H9 (cell line): ENCODE results near the gene PLA2G4E. TPM values are rescaled to one million over a fixed set of nuclear protein-coding genes. Genes with fewer than 3 reads are reported as not detected.

Experiments
- DNase-seq: peaks from one replicate; pipeline ENCODE4 v3.0.0-alpha.2; 2017
- H2AFZ ChIP-seq: one replicate; pipeline ENCODE4 v1.6.1; 2013; ENCODE audit warnings: mild to moderate bottlenecking, low read length, control low read depth, moderate library complexity
- H2AK5ac ChIP-seq: 2 replicates; pipeline ENCODE4 v1.6.1; 2013; ENCODE audit warnings: low read length, control low read depth, mixed read lengths; ENCODE audit not compliant: insufficient read length
- H2BK120ac ChIP-seq: one replicate; pipeline ENCODE4 v1.6.1; 2013; ENCODE audit warnings: low read depth, mild to moderate bottlenecking, low read length, control low read depth, inconsistent platforms; ENCODE audit not compliant: poor library complexity, severe bottlenecking
- H2BK12ac ChIP-seq: 2 replicates; pipeline ENCODE4 v1.6.1; 2013; ENCODE audit warnings: low read length, control low read depth, mixed read lengths, low read depth; ENCODE audit not compliant: insufficient read length
- H2BK15ac ChIP-seq: 2 replicates; pipeline ENCODE4 v1.6.1; 2013; ENCODE audit warnings: low read depth, low read length, control low read depth
- H2BK20ac ChIP-seq: one replicate; pipeline ENCODE4 v1.6.1; 2013; ENCODE audit warnings: low read depth, mild to moderate bottlenecking, low read length, control low read depth, inconsistent platforms; ENCODE audit not compliant: poor library complexity, severe bottlenecking
- H2BK5ac ChIP-seq: 2 replicates; pipeline ENCODE4 v1.6.1; 2013; ENCODE audit warnings: low read length, control low read depth, mixed read lengths; ENCODE audit not compliant: insufficient read length
- H3K14ac ChIP-seq: 2 replicates; pipeline ENCODE4 v1.6.1; 2013; ENCODE audit warnings: low read length, control low read depth; ENCODE audit not compliant: insufficient read depth
- H3K18ac ChIP-seq: 2 replicates; pipeline ENCODE4 v1.6.1; 2013; ENCODE audit warnings: low read depth, mild to moderate bottlenecking, mixed read lengths, low read length, control low read depth; ENCODE audit not compliant: insufficient read length
- H3K23ac ChIP-seq: 2 replicates; pipeline ENCODE4 v1.6.1; 2013; ENCODE audit warnings: low read length, control low read depth, mixed read lengths, low read depth; ENCODE audit not compliant: insufficient read length
- H3K23me2 ChIP-seq: 2 replicates; pipeline ENCODE4 v1.6.1; 2013; ENCODE audit warnings: low read depth, mild to moderate bottlenecking, mixed read lengths, low read length, control low read depth; ENCODE audit not compliant: insufficient read length, poor library complexity, severe bottlenecking
- H3K27ac ChIP-seq: 2 replicates; pipeline ENCODE4 v1.5.1; 2013; ENCODE audit warnings: low read length, control low read depth, mixed read lengths, low read depth; ENCODE audit not compliant: insufficient read length
- H3K27me3 ChIP-seq: 2 replicates; pipeline ENCODE4 v1.6.1; 2013; ENCODE audit warnings: low read length, control low read depth, inconsistent platforms; ENCODE audit not compliant: insufficient read depth
- H3K4ac ChIP-seq: 2 replicates; pipeline ENCODE4 v1.6.1; 2013; ENCODE audit warnings: low read depth, mild to moderate bottlenecking, control low read depth, inconsistent platforms, low read length, moderate library complexity
- H3K4me1 ChIP-seq: 2 replicates; pipeline ENCODE4 v1.6.1; 2013; ENCODE audit warnings: low read length, control low read depth, inconsistent platforms; ENCODE audit not compliant: insufficient read depth
- H3K4me2 ChIP-seq: 2 replicates; pipeline ENCODE4 v1.6.1; 2013; ENCODE audit warnings: low read length, control low read depth, mixed read lengths; ENCODE audit not compliant: insufficient read length, insufficient read depth
- H3K56ac ChIP-seq: 2 replicates; pipeline ENCODE4 v1.6.1; 2013; ENCODE audit warnings: low read depth, mild to moderate bottlenecking, mixed read lengths, low read length, control low read depth; ENCODE audit not compliant: insufficient read length
- H3K79me1 ChIP-seq: 2 replicates; pipeline ENCODE4 v1.6.1; 2013; ENCODE audit warnings: low read depth, mild to moderate bottlenecking, moderate library complexity, low read length, control low read depth, inconsistent platforms; ENCODE audit not compliant: insufficient read depth, poor library complexity, severe bottlenecking
- H3K79me2 ChIP-seq: 2 replicates; pipeline ENCODE4 v1.6.1; 2013; ENCODE audit warnings: low read length, control low read depth, inconsistent platforms; ENCODE audit not compliant: insufficient read depth
- H3K9ac ChIP-seq: 2 replicates; pipeline ENCODE4 v1.6.1; 2013; ENCODE audit warnings: low read length, control low read depth, mixed read lengths; ENCODE audit not compliant: insufficient read length; ENCODE audit errors: extremely low read depth
- H3K9me3 ChIP-seq: one replicate; pipeline ENCODE4 v1.6.1; 2013; ENCODE audit warnings: low read depth, low read length, inconsistent platforms; ENCODE audit not compliant: control insufficient read depth
- H3T11ph ChIP-seq: one replicate; pipeline ENCODE4 v1.6.1; 2013; ENCODE audit warnings: mild to moderate bottlenecking, low read length, control low read depth, inconsistent platforms
- H4K20me1 ChIP-seq: one replicate; pipeline ENCODE4 v1.6.1; 2013; ENCODE audit not compliant: control insufficient read depth, insufficient read length, insufficient read depth
- H4K5ac ChIP-seq: 2 replicates; pipeline ENCODE4 v1.6.1; 2013; ENCODE audit warnings: low read depth, mild to moderate bottlenecking, mixed read lengths, low read length, control low read depth; ENCODE audit not compliant: insufficient read length
- H4K8ac ChIP-seq: replicated peaks from 2 replicates; pipeline ENCODE4 v1.6.1; 2013; ENCODE audit warnings: low read length, control low read depth, mixed read lengths, low read depth; ENCODE audit not compliant: insufficient read length
- H4K91ac ChIP-seq: 2 replicates; pipeline ENCODE4 v1.6.1; 2013; ENCODE audit warnings: low read depth, mild to moderate bottlenecking, moderate library complexity, mixed read lengths, low read length, control low read depth; ENCODE audit not compliant: insufficient read length
- H3K27ac Mint-ChIP-seq, 3 experiments: 2 replicates in 2 of 3; 3 replicates in 1 of 3; pipeline ENCODE4 v1.8.0; 2020 to 2021; ENCODE audit warnings: mixed read lengths in 3 of 3, mild to moderate bottlenecking in 1 of 3, moderate library complexity in 1 of 3
- H3K27me3 Mint-ChIP-seq: 2 replicates; pipeline ENCODE4 v1.8.0; 2021; ENCODE audit warnings: low read depth, mild to moderate bottlenecking, moderate library complexity, mixed read lengths
- H3K36me3 Mint-ChIP-seq, 3 experiments: 2 replicates in 2 of 3; 3 replicates in 1 of 3; pipeline ENCODE4 v1.8.0; 2020 to 2021; ENCODE audit warnings: low read depth in 3 of 3, mixed read lengths in 3 of 3; ENCODE audit not compliant: insufficient read depth in 1 of 3
- H3K4me1 Mint-ChIP-seq, 2 experiments: 2 replicates each; pipeline ENCODE4 v1.8.0; 2020; ENCODE audit warnings: mixed read lengths in 2 of 2
- H3K4me3 Mint-ChIP-seq, 2 experiments: 2 replicates in 1 of 2; 3 replicates in 1 of 2; pipeline ENCODE4 v1.8.0; 2020 to 2021; ENCODE audit warnings: mild to moderate bottlenecking in 2 of 2, mixed read lengths in 2 of 2, moderate library complexity in 1 of 2
- H3K9me3 Mint-ChIP-seq, 2 experiments: 2 replicates in 1 of 2; 3 replicates in 1 of 2; pipeline ENCODE4 v1.8.0; 2020; ENCODE audit warnings: mild to moderate bottlenecking in 2 of 2, mixed read lengths in 2 of 2, moderate library complexity in 1 of 2
- WGBS: extraction: QIAGEN DNeasy Blood & Tissue Kit; methylation state at CpG from one replicate; pipeline ENCODE4 v1.1.7; 2013; ENCODE audit warnings: missing lambda C conversion rate, low lambda C conversion rate, mixed read lengths; ENCODE audit not compliant: insufficient read length; ENCODE audit errors: extremely low coverage; 5-methylcytosine and 5-hydroxymethylcytosine counted together
- total RNA-seq: library from RNA; stranded (reverse); gene quantifications from 2 replicates; pipeline ENCODE4 v1.2.1, GENCODE V29; 2021
- TF ChIP-seq, protein P1 (sequence below): fragments of 200-600 bp; sonication (generic); conservative IDR thresholded peaks from 3 replicates; pipeline ENCODE4 v1.8.0; 2021; ENCODE audit warnings: antibody characterized with exemption, mild to moderate bottlenecking

The PLA2G4E gene
- total RNA-seq, 1 experiment from 2014 or later = not detected

DNA sequence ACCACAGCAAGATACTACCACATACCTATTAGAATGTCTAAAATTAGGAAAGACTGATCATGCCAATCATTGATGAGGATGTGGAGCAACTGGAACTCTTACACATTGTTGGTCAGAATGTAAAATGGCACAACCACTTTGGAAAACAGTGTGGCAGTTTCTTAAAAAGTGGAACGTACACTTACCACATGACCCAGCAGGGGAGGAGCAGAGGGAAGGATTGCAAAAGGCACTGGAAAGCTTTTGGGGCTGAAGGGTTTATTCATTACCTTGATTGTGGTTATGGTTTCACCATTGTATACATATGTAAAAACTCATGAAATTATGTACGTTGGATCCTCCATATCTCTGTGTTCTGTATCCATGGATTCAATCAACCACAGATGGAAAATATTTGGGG, 45.2 kb downstream of the PLA2G4E start:
- peaks cover under 1% of the 10 kb centered on the region; the same call in 1 of the 2 replicates for H3K79me2 ChIP-seq
- H3K23me2 ChIP-seq = peaks cover 4% of the 10 kb centered on the region
- H4K91ac ChIP-seq = no peak overlapping the region
- H3K14ac ChIP-seq = no peak overlapping the region
- H3K4me1 Mint-ChIP-seq = peaks cover 19 to 23% of the 10 kb centered on the region in 2 experiments
- no peak overlapping the region for H2BK120ac ChIP-seq
- H4K5ac ChIP-seq = no peak overlapping the region
- H3K4me1 ChIP-seq = no peaks in the 10 kb centered on the region
- no peak overlapping the region for H4K8ac ChIP-seq
- no peak overlapping the region for H3K4me3 Mint-ChIP-seq
- no peaks in the 10 kb centered on the region; the same call in none of the 2 replicates for H3K27me3 Mint-ChIP-seq
- H3K56ac ChIP-seq = no peak overlapping the region
- H3K23ac ChIP-seq = no peak overlapping the region
- H3K9ac ChIP-seq = no peak overlapping the region
- H2AK5ac ChIP-seq = no peak overlapping the region
- no peaks in the 10 kb centered on the region for H3K9me3 Mint-ChIP-seq
- H3K27ac Mint-ChIP-seq = no peak overlapping the region
- H3T11ph ChIP-seq = no peak overlapping the region
- no peaks in the 10 kb centered on the region; a peak in 1 of 7 replicates for H3K36me3 Mint-ChIP-seq
- H3K27ac ChIP-seq = no peak overlapping the region
- no peaks in the 10 kb centered on the region for H4K20me1 ChIP-seq
- TF ChIP-seq, protein P1, sequence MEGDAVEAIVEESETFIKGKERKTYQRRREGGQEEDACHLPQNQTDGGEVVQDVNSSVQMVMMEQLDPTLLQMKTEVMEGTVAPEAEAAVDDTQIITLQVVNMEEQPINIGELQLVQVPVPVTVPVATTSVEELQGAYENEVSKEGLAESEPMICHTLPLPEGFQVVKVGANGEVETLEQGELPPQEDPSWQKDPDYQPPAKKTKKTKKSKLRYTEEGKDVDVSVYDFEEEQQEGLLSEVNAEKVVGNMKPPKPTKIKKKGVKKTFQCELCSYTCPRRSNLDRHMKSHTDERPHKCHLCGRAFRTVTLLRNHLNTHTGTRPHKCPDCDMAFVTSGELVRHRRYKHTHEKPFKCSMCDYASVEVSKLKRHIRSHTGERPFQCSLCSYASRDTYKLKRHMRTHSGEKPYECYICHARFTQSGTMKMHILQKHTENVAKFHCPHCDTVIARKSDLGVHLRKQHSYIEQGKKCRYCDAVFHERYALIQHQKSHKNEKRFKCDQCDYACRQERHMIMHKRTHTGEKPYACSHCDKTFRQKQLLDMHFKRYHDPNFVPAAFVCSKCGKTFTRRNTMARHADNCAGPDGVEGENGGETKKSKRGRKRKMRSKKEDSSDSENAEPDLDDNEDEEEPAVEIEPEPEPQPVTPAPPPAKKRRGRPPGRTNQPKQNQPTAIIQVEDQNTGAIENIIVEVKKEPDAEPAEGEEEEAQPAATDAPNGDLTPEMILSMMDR = no peak
- H2AFZ ChIP-seq = no peak overlapping the region
- H3K18ac ChIP-seq = no peak overlapping the region
- H3K27me3 ChIP-seq = no peaks in the 10 kb centered on the region
- WGBS = no CpG with 5 or more reads among the region's 2 CpGs
- H3K9me3 ChIP-seq = no peaks in the 10 kb centered on the region
- H3K4me2 ChIP-seq = no peak overlapping the region
- no peak overlapping the region for H2BK12ac ChIP-seq
- H2BK15ac ChIP-seq = no peak overlapping the region
- no peak for DNase-seq
- H3K4ac ChIP-seq = no peak overlapping the region
- no peak overlapping the region for H2BK20ac ChIP-seq
- no peak overlapping the region for H2BK5ac ChIP-seq
- no peaks in the 10 kb centered on the region for H3K79me1 ChIP-seq
